ENCODE data around the gene INPP5E. TPM values are rescaled to one million over a fixed set of nuclear protein-coding genes. Genes with fewer than 3 reads are reported as not detected.

Gene INPP5E
- total RNA-seq, 2 experiments from 2014 or later, result 20.2 to 21.3 TPM

DNA sequence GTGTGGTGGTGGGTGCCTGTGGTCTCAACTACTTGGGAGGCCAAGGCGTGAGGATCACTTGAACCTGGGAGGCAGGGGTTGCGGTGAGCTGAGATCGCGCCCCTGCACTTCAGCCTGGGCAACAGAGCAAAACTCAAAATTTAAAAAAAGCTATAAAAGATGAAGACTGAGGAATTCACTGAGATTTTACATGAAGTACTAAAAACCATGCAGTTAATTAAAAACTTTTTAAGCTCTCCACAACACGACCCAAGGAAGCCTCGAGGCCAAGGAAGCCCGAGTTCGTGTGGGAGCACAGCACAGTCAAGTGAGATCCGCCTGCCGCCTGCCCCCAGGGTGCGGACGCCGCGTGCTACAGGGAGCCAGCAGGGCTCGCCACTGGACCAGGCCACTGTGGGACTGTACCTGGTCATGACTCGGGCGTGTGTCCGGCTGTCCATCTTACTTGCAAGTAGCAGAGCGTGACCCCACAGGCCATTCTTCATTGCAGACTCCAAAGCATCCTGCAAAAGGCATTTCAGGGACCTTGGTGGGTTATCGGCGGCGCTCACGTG is 21.2 kb upstream of the INPP5E start:
- DNase-seq (ENCODE audit: low spot score), result no peak
- Histone ChIP-seq H3K9me3 (ENCODE audit: low read length) (no peaks in the 10 kb centered on the region), H3K9me2 (ENCODE audit: insufficient read depth, low read length) (no peaks in the 10 kb centered on the region), H3K27ac (ENCODE audit: low read depth, low read length, poor library complexity, severe bottlenecking) (no peak overlapping the region), H4K20me1 (ENCODE audit: insufficient read depth, low read length) (no peaks in the 10 kb centered on the region), H3K4me1 (ENCODE audit: insufficient read depth, low read length, poor library complexity, severe bottlenecking) (no peaks in the 10 kb centered on the region), H3K36me3 (ENCODE audit: insufficient read depth, low read length) (peaks cover 92% of the 10 kb centered on the region), H3K4me3 (ENCODE audit: low read depth, low read length, poor library complexity, severe bottlenecking) (no peak overlapping the region), H3K4me2 (ENCODE audit: low read length) (no peak overlapping the region), H2AFZ (ENCODE audit: low read length) (no peak overlapping the region), H3K79me2 (ENCODE audit: insufficient read depth, low read depth, low read length) (no peaks in the 10 kb centered on the region)
- TF ChIP-seq, protein P1, sequence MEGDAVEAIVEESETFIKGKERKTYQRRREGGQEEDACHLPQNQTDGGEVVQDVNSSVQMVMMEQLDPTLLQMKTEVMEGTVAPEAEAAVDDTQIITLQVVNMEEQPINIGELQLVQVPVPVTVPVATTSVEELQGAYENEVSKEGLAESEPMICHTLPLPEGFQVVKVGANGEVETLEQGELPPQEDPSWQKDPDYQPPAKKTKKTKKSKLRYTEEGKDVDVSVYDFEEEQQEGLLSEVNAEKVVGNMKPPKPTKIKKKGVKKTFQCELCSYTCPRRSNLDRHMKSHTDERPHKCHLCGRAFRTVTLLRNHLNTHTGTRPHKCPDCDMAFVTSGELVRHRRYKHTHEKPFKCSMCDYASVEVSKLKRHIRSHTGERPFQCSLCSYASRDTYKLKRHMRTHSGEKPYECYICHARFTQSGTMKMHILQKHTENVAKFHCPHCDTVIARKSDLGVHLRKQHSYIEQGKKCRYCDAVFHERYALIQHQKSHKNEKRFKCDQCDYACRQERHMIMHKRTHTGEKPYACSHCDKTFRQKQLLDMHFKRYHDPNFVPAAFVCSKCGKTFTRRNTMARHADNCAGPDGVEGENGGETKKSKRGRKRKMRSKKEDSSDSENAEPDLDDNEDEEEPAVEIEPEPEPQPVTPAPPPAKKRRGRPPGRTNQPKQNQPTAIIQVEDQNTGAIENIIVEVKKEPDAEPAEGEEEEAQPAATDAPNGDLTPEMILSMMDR (conservative IDR thresholded peaks at IDR 0.05; ENCODE audit: low read length), result no peak
- no peak for TF ChIP-seq EZH2phosphoT487 (IDR thresholded peaks at IDR 0.05; ENCODE audit: borderline replicate concordance, low read depth, low read length)
- no TSS peak for BruUV-seq (replicated peaks)
- ChIA-PET CTCF (ENCODE audit: unreplicated experiment) (interaction anchor here (0.8 kb wide), 1 partner anchor 26 kb away, joined by 3 read pairs; no protein-coding TSS in a partner anchor), POLR2A (interaction anchor here (0.5 to 0.9 kb wide), 3 partner anchors 18 to 386 kb away, joined by 3 read pairs; no protein-coding TSS in a partner anchor)
- intact Hi-C loops (cut with micrococcal nuclease; ENCODE audit: unreplicated experiment), result no loop called here

DNA sequence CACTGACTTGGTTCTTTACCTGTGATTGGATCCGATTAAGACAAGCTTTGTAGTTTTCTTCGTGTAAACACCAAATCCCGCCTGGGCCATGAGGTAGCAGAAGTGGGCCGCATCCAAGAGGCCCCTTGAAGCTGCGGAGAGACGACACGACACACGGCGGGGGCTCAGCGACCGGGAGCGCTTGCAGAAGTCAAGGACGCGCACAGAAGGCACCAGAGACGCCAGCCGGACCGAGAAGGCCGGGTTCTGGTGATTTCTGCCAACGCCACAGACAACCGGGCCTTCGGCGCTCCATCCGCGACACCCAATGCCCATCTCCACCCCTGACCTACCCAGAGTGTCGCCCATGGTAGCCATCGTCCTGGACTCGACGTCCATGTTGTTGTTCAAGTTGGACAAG is 19.8 kb upstream of the INPP5E start:
- ChIA-PET CTCF (ENCODE audit: unreplicated experiment) (no interaction called here), POLR2A (no interaction called here)
- DNase-seq (ENCODE audit: low spot score), result no peak
- no TSS peak for BruUV-seq (replicated peaks)
- Histone ChIP-seq H3K9me3 (ENCODE audit: low read length) (no peaks in the 10 kb centered on the region), H3K36me3 (ENCODE audit: insufficient read depth, low read length) (peaks cover 92% of the 10 kb centered on the region), H4K20me1 (ENCODE audit: insufficient read depth, low read length) (no peaks in the 10 kb centered on the region), H3K27ac (ENCODE audit: low read depth, low read length, poor library complexity, severe bottlenecking) (no peak overlapping the region), H3K4me3 (ENCODE audit: low read depth, low read length, poor library complexity, severe bottlenecking) (no peak overlapping the region), H3K9me2 (ENCODE audit: insufficient read depth, low read length) (no peaks in the 10 kb centered on the region), H3K4me1 (ENCODE audit: insufficient read depth, low read length, poor library complexity, severe bottlenecking) (no peaks in the 10 kb centered on the region), H3K79me2 (ENCODE audit: insufficient read depth, low read depth, low read length) (no peaks in the 10 kb centered on the region), H3K4me2 (ENCODE audit: low read length) (no peak overlapping the region), H2AFZ (ENCODE audit: low read length) (no peak overlapping the region)
- intact Hi-C loops (cut with micrococcal nuclease; ENCODE audit: unreplicated experiment), result no loop called here
- TF ChIP-seq EZH2phosphoT487 (IDR thresholded peaks at IDR 0.05; ENCODE audit: borderline replicate concordance, low read depth, low read length), result no peak
- TF ChIP-seq, protein P1 (conservative IDR thresholded peaks at IDR 0.05; ENCODE audit: low read length), result no peak

DNA sequence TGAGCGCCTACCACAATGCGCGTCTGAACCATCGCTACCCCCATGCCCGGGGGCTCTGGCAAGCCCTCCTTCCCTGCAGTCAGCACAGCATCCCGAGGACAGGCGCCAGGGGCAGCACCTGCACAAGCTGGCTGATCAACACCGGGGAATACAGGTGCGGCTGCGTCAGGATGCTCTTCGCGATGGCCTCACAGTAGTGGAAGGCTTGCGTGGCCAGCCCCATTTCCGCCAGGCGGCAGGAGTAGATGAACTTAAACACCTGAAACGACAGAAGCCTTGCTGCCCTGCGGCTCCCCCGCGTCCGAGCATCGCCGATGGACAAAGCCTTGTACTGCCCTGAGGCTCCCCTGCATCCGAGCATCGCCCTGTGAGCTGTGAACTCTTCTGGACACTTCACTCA is 17.7 kb upstream of the INPP5E start:
- DNase-seq (ENCODE audit: low spot score), result no peak
- no peaks in the 10 kb centered on the region for H3K79me2 ChIP-seq (ENCODE audit: insufficient read depth, low read depth, low read length)
- POLR2A ChIA-PET, result no interaction called here
- no peaks in the 10 kb centered on the region for H3K4me1 ChIP-seq (ENCODE audit: insufficient read depth, low read length, poor library complexity, severe bottlenecking)
- no peak overlapping the region for H3K4me3 ChIP-seq (ENCODE audit: low read depth, low read length, poor library complexity, severe bottlenecking)
- H3K4me2 ChIP-seq (ENCODE audit: low read length), result no peak overlapping the region
- H4K20me1 ChIP-seq (ENCODE audit: insufficient read depth, low read length), result no peaks in the 10 kb centered on the region
- intact Hi-C loops (cut with micrococcal nuclease; ENCODE audit: unreplicated experiment), result no loop called here
- no peaks in the 10 kb centered on the region for H3K9me3 ChIP-seq (ENCODE audit: low read length)
- BruUV-seq (replicated peaks), result no TSS peak
- no peak overlapping the region for H3K27ac ChIP-seq (ENCODE audit: low read depth, low read length, poor library complexity, severe bottlenecking)
- TF ChIP-seq, protein P1 (conservative IDR thresholded peaks at IDR 0.05; ENCODE audit: low read length), result no peak
- H3K9me2 ChIP-seq (ENCODE audit: insufficient read depth, low read length), result no peaks in the 10 kb centered on the region
- CTCF ChIA-PET (ENCODE audit: unreplicated experiment), result no interaction called here
- no peak overlapping the region for H2AFZ ChIP-seq (ENCODE audit: low read length)
- H3K36me3 ChIP-seq (ENCODE audit: insufficient read depth, low read length), result peaks cover 86% of the 10 kb centered on the region

All from OCI-LY7 (cell line).